COLO829 (cell line): Measurements from ENCODE around the gene NR2C2AP.
"Not testable (repeated sequence)": the region's sequence is repeated elsewhere in the genome, so short reads cannot be mapped to it uniquely, and the experiment has no call there.

ENCODE experiments used
- DNase-seq: peaks from one replicate; pipeline ENCODE4 v3.0.0; 2012; ENCODE audit warnings: low spot score

The NR2C2AP gene

GRCh38 chr19:19181488-19181998 is 21.7 kb downstream of the NR2C2AP start:
- DNase-seq = no peak

GRCh38 chr19:19179548-19180441 is 23.4 kb downstream of the NR2C2AP start:
- no peak for DNase-seq

- DNase-seq = no peak
Observed at GRCh38 chr19:19176950-19177349, 26.3 kb downstream of the NR2C2AP start.

DNA sequence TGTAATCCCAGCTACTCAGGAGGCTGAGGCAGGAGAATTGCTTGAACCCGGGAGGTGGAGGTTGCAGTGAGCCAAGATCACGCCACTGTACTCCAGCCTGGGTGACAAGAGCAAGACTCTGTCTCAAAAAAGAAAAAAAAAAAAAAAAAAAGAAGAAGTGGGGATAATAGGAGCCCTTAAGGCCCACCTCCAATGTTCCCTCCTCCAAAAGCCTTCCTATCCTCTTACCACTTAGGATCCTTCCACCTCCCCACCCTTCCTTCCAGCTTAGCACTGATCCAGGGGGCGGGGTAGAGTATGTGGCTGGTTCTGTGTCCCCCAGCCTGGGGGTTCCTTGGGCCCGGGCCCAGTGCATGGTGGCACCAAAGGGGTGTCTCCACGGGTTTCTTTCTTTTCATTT is 30.0 kb downstream of the NR2C2AP start:
- not testable (repeated sequence) for DNase-seq

GRCh38 chr19:19171821-19172532 is 31.2 kb downstream of the NR2C2AP start:
- no peak for DNase-seq

DNA sequence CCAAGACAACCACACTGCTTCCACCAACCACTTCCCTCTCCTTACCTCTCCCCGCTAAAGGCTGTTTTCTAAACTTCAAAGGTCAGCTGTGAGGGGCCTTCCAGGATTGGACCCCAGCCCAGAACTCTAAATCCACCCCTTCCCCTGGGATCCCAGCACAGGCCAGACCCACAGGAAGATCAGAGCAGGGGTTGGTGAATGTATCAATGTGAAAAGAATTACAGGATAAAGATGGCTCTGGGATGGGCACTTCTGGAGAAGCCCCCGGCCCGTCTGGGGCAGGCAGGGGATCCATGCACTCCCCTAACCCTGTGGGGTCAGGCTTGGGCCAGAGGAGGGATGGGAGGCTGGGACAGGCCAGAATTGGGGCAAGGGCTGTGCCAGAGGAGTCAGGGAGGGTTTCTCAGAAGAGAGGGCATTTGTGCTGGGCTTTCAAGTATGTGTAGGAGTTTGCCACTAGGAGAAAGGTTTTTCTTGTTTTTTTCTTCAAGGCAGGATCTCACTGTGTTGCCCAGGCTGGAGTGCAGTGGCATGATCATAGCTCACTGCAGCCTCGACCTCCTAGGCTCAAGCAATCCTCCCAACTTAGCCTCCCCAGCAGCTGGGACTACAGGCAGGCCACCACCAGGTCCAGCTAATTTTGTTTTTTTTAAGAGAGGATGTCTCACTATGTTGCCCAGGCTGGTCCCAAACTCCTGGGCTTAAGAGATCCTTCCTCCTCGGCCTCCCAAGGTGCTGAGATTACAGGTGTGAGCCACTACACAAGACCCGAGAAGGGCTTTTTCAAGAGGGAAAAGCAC is 32.1 kb downstream of the NR2C2AP start:
- no peak for DNase-seq

DNA sequence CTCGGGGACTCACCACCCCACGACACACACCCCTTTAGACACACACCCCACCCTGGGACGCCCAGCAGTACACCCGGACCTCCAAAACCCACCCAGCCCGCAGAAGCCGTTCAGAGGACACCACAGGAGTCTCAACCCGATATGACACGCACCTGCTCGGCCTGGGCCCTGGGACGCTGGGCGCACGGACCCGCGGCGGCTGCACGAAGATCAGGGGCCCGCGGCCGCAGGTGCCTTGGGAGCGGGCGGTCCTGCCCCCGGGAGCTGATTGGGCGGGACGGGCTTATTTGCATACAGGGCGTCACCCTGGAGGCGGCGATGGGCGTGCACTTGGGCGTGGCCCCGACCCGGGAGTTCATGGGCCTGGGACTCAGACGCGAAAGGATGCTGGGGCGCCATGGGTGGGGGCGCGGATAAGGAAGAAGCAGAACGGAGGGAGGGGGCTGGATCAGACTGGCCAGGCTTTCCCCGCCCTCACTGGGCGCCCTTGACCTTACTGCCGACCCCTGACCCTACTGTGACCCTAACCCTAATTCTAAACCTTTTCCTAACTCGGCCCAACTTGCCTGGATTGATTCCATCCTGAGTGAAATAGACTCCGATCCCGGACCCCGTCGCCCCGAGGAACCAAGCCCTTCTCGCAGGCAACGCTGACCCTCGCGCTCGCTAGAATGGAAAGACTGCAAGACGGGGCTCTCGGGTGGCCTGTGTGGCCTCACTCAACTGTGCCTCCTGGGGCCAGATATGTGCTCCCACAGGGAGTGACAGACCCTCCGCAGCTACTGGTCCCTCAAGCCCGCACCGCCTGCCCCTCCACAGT is 33.0 kb downstream of the NR2C2AP start, which contains the start of gene MEF2B:
MEF2B (minus strand) TSS at position 211 of the 820 bp plus-strand sequence. CDS start 19,528 bp downstream, outside the sequence.
- DNase-seq = peak; percentile 93

DNA sequence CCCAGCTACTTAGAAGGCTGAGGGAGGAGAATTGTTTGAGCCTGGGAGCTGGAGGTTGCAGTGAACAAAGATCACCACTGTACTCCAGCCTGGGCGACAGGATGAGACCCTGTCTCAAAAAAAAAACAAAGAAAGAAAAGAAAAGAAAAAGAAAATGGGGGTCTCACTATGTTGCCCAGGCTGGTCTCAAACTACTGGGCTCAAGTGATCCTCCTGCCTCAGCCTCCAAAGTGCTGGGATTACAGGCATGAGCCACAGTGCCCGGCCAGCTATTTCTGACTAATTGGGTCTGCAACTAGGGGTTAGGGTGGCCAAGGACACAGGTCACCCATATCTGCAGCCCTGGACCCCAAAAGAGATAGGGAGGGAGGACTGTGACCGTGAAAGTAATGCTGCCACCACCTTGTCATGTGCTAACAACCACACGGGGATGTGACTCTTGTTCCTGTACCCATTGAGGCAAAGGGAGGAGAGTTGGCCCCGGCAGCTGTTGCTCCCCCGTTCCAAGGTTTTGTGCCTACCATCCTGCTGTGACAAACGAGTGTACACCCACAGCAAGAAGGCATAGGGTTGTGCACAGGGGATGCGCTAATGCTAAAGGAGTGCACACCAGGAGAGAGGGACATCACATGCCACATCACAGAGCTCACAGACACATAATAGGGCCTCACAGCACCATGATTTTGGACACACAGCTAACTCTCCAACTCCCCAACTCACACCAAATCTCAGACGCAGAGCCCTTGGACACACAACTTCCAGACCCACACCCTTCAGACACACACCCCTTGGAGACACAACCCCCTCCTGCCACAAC is 33.8 kb downstream of the NR2C2AP start:
- no peak for DNase-seq

- no peak for DNase-seq
Observed at GRCh38 chr19:19167612-19168011, 35.6 kb downstream of the NR2C2AP start.

GRCh38 chr19:19165396-19165795 is 37.8 kb downstream of the NR2C2AP start:
- DNase-seq = no peak

GRCh38 chr19:19162495-19162894 is 40.7 kb downstream of the NR2C2AP start:
- no peak for DNase-seq

GRCh38 chr19:19160461-19161035 is 42.7 kb downstream of the NR2C2AP start:
- DNase-seq = no peak

GRCh38 chr19:19159534-19159933 is 43.7 kb downstream of the NR2C2AP start:
- DNase-seq = no peak

GRCh38 chr19:19157808-19158207 is 45.4 kb downstream of the NR2C2AP start:
- no peak for DNase-seq

DNA sequence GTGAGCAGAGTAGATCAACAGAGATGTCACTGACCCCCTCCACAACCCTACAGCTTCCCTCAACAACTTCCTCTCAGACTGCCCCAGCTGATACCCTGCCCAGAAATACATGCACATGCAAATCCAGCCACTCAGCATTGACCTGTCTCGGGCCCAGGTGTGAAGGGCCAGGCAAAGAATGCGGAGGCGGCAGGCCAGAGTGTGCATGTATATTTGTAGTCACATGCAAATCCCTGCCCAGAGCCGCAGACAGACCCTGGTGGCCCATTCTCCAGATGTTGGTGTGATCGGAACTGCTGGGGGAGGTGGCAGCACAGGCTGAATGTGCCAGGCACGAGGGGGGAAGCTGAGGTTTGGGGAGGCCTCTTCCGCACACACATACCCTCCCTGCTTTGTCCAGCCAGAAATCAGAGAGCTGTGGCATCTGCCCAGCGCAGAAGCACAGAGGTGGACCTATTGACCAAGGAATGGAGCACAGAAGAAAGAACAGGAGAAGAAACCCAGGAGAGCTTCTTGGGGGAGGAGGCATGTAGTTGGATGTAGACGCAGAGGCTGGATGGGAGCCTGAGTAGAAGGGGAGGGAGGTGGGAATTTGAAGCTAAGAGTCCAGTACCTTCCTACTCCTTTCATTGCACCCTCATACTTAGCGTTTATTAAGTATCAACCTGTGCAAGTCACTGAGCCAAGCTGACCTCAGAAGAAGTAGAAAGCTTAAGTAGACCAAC is 47.6 kb downstream of the NR2C2AP start:
- no peak for DNase-seq

DNA sequence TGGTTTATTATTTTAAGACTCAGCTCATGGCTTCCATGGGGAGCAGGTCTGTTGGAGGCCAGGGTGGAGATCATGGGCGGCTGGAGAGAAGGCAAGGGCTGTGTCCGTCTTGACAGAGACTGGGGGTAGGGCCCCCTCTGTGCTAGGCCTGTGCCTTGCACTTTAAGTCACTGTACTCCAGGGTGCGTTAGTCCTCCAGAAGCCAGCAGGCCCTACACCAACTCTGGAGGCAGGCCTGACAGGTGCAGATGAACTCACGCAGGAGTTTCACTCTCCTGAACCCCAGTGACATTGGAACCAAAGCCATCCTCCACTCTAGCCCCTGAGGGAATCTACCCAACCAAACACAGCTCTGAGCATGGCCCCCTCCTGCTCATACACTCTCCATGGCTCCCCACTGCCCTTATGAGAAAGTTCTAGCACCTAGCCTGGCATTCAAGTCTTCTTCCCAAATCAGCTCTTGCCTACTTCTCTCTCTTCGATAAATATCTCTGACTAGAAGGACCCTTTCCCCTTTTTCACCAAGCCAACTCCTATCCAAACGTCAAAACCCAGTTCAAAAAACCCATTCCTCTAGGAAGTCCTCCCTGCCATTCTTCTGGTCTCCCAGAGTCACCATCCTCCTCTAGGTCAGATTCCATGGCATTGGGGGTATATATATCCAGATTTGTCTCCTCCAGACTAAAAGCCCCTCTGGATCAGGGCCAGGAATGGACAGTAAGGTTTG is 48.3 kb downstream of the NR2C2AP start:
- DNase-seq = no peak

- DNase-seq = no peak
Observed at GRCh38 chr19:19152668-19153384, 50.4 kb downstream of the NR2C2AP start.

DNA sequence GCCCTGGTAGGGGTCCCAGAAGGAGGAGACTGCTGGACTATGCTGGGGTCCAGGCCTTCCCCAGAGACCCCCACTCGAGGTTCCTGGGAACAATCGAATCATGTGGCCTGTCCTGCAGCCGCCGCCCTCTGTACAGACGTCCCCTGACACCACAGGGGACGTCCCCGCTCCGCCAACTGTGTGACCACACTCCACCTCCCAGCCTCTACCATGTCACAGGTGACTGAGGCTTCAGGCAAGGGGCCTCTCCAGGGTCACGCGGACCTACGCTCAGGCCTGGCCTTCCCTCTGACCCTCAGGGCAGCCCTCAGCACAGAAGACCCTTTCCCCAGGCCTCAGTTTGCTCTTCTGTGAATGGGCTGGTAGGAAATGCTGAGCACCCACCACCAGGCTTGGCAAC is 51.8 kb downstream of the NR2C2AP start:
- DNase-seq = no peak
